Activated T-helper 17 cell treated with anti-CD3 and anti-CD28 coated beads, Interleukin-2, amount 50 U/mL, for 72 hours (primary cell): Measurements from ENCODE around the gene ALMS1. TPM values are rescaled to one million over a fixed set of nuclear protein-coding genes. Genes with fewer than 3 reads are reported as not detected.
A peak's percentile ranks its signal among the peaks of the same experiment; 100 is the strongest.
"Not testable (repeated sequence)": the region's sequence is repeated elsewhere in the genome, so short reads cannot be mapped to it uniquely, and the experiment has no call there.

ENCODE experiments used
- ATAC-seq: fragments of 150-1000 bp; cut with Tn5 transposase; replicated peaks from 2 replicates; pipeline ENCODE4 v1.10.0; 2021; ENCODE audit warnings: mild to moderate bottlenecking, moderate library complexity
- H3K27ac Mint-ChIP-seq: one replicate; pipeline ENCODE4 v1.8.0; 2022; ENCODE audit warnings: mixed read lengths
- H3K27me3 Mint-ChIP-seq: one replicate; pipeline ENCODE4 v1.8.0; 2022; ENCODE audit warnings: mixed read lengths
- H3K36me3 Mint-ChIP-seq: one replicate; pipeline ENCODE4 v1.8.0; 2022; ENCODE audit warnings: low read depth, mild to moderate bottlenecking, mixed read lengths
- H3K4me1 Mint-ChIP-seq: one replicate; pipeline ENCODE4 v1.8.0; 2022; ENCODE audit warnings: mixed read lengths
- H3K4me3 Mint-ChIP-seq: one replicate; pipeline ENCODE4 v1.8.0; 2022; ENCODE audit warnings: mild to moderate bottlenecking, mixed read lengths
- H3K9me3 Mint-ChIP-seq: one replicate; pipeline ENCODE4 v1.8.0; 2022; ENCODE audit warnings: mixed read lengths
- total RNA-seq, 2 donors: library from RNA; stranded (reverse); gene quantifications; one replicate each; pipeline ENCODE4 v1.2.3, GENCODE V29; 2022

The ALMS1 gene, protein sequence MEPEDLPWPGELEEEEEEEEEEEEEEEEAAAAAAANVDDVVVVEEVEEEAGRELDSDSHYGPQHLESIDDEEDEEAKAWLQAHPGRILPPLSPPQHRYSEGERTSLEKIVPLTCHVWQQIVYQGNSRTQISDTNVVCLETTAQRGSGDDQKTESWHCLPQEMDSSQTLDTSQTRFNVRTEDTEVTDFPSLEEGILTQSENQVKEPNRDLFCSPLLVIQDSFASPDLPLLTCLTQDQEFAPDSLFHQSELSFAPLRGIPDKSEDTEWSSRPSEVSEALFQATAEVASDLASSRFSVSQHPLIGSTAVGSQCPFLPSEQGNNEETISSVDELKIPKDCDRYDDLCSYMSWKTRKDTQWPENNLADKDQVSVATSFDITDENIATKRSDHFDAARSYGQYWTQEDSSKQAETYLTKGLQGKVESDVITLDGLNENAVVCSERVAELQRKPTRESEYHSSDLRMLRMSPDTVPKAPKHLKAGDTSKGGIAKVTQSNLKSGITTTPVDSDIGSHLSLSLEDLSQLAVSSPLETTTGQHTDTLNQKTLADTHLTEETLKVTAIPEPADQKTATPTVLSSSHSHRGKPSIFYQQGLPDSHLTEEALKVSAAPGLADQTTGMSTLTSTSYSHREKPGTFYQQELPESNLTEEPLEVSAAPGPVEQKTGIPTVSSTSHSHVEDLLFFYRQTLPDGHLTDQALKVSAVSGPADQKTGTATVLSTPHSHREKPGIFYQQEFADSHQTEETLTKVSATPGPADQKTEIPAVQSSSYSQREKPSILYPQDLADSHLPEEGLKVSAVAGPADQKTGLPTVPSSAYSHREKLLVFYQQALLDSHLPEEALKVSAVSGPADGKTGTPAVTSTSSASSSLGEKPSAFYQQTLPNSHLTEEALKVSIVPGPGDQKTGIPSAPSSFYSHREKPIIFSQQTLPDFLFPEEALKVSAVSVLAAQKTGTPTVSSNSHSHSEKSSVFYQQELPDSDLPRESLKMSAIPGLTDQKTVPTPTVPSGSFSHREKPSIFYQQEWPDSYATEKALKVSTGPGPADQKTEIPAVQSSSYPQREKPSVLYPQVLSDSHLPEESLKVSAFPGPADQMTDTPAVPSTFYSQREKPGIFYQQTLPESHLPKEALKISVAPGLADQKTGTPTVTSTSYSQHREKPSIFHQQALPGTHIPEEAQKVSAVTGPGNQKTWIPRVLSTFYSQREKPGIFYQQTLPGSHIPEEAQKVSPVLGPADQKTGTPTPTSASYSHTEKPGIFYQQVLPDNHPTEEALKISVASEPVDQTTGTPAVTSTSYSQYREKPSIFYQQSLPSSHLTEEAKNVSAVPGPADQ (N-terminal part only)
- total RNA-seq = 10 to 100 TPM; 16.3 to 20.2 TPM

GRCh38 chr2:73385504-73386341 is at the start of gene ALMS1:
TSS of gene ALMS1 (plus strand) at chr2:73385836. CDS start at chr2:73385869, 33 bp downstream.
- peak; percentile 94 for ATAC-seq
- H3K27ac Mint-ChIP-seq = peak within 1 kb of the TSS; percentile 81
- no peaks in the 10 kb centered on the region for H3K27me3 Mint-ChIP-seq
- H3K4me3 Mint-ChIP-seq = peak within 1 kb of the TSS; percentile 88
- peaks cover 25% of the 10 kb centered on the region for H3K4me1 Mint-ChIP-seq
- H3K36me3 Mint-ChIP-seq = no peaks in the 10 kb centered on the region
- H3K9me3 Mint-ChIP-seq = no peaks in the 10 kb centered on the region

- ATAC-seq = no peak
- Mint-ChIP-seq H3K4me3 (no peak overlapping the region), H3K9me3 (no peaks in the 10 kb centered on the region), H3K36me3 (no peaks in the 10 kb centered on the region), H3K27me3 (peaks cover 11% of the 10 kb centered on the region), H3K4me1 (no peaks in the 10 kb centered on the region), H3K27ac (no peak overlapping the region)
Observed at GRCh38 chr2:73337828-73338227, 47.8 kb upstream of the ALMS1 start.

DNA sequence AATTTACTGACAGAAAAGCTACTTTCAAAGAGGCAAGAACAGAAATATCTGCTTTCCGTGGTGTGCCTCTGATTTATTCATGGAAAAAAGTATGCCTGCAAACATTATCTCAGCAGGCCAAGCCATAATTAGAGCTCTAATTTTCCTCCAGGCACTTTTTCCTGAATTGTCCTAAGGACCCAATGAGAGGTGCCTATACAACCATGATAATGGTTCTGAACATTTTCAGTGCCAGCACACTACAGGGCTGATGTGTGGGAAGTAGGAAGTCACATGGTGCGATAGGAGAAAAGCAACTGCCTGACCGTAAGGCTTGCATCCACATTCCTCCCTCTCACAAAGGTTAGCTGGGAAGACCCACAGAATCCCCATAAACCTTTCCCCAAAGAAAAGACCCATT is 46.4 kb upstream of the ALMS1 start:
- no peaks in the 10 kb centered on the region for H3K4me1 Mint-ChIP-seq
- ATAC-seq = no peak
- H3K36me3 Mint-ChIP-seq = no peaks in the 10 kb centered on the region
- no peak overlapping the region for H3K4me3 Mint-ChIP-seq
- peaks cover 8% of the 10 kb centered on the region for H3K27me3 Mint-ChIP-seq
- no peak overlapping the region for H3K27ac Mint-ChIP-seq
- no peaks in the 10 kb centered on the region for H3K9me3 Mint-ChIP-seq

GRCh38 chr2:73341039-73341438 is 44.6 kb upstream of the ALMS1 start:
- peaks cover 8% of the 10 kb centered on the region for H3K27me3 Mint-ChIP-seq
- H3K36me3 Mint-ChIP-seq = no peaks in the 10 kb centered on the region
- ATAC-seq = no peak
- no peaks in the 10 kb centered on the region for H3K4me1 Mint-ChIP-seq
- H3K9me3 Mint-ChIP-seq = no peaks in the 10 kb centered on the region
- H3K4me3 Mint-ChIP-seq = no peak overlapping the region
- no peak overlapping the region for H3K27ac Mint-ChIP-seq

DNA sequence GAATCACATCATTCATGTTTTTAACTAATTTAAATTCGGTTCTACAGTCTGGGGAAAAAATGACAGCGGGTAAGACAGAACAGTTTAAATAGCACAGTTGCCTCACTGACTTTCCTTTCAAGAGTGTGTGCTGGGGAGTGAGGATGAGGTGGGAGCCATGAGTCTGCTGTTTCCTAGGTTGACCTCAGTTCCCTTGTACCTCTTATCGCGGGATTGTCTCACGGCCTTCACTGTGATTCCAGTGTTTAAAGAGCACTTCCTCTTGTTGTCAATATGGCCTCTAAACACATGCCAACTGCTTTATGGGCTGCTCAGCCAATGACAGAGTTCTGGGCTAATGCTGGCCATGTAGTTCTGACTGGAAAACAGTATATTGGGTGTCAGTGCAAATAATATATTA is 41.6 kb upstream of the ALMS1 start:
- Mint-ChIP-seq H3K36me3 (no peaks in the 10 kb centered on the region), H3K4me3 (no peak overlapping the region), H3K27me3 (peaks cover 4% of the 10 kb centered on the region), H3K27ac (no peak overlapping the region), H3K4me1 (no peaks in the 10 kb centered on the region), H3K9me3 (no peaks in the 10 kb centered on the region)
- ATAC-seq = no peak

DNA sequence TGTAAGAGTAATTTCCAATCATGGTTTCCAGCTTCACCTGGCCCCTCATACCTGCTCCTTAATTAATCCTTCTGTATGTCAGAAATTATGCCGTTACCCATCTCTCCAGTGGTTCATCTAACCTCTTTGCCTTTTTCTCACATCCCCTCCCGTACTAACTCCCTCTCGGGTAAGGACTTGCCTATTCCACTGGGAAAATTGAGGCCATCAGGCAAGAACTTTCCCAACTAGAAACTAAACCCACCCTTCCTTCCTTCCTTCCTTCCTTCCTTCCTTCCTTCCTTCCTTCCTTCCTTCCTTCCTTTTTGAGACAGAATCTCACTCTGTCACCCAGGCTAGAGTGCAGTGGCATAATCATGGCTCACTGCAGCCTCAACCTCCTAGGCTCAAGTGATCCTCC is 40.9 kb upstream of the ALMS1 start:
- H3K4me1 Mint-ChIP-seq, H3K27me3 Mint-ChIP-seq, H3K36me3 Mint-ChIP-seq, H3K27ac Mint-ChIP-seq, ATAC-seq, H3K9me3 Mint-ChIP-seq, H3K4me3 Mint-ChIP-seq: not testable (repeated sequence)

DNA sequence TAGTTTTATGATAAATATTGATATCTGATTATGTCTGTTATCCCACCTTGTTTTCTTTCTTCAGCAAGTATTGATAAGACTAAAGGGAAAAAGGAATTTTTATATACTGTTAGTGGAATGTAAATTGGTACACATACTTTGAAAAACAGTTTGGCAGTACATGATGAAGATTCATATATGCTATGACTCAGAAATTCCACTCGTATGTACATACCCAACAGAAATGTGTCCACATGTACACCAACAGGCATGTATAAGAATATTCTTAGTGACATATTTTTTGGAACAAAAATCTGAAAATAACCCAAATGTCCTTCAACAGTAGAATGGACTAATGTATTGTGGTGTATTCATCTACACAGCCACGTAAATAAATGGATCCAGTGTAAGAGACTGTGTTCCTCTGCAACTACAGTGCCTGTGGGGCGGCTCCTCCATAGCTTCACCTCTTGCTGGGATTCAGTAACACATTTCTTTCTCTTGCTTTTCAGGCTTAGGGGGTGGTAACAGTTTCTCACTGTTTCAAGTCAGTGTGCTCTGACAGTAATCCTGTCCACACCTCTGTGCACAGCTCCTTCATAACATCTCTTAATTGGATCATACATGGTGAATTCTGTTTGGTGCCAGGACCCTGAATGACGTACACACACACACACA is 35.5 kb upstream of the ALMS1 start:
- ATAC-seq = no peak
- H3K36me3 Mint-ChIP-seq = no peaks in the 10 kb centered on the region
- H3K4me1 Mint-ChIP-seq = no peaks in the 10 kb centered on the region
- H3K9me3 Mint-ChIP-seq = no peaks in the 10 kb centered on the region
- no peak overlapping the region for H3K27ac Mint-ChIP-seq
- H3K4me3 Mint-ChIP-seq = no peak overlapping the region
- peaks cover 18% of the 10 kb centered on the region for H3K27me3 Mint-ChIP-seq

DNA sequence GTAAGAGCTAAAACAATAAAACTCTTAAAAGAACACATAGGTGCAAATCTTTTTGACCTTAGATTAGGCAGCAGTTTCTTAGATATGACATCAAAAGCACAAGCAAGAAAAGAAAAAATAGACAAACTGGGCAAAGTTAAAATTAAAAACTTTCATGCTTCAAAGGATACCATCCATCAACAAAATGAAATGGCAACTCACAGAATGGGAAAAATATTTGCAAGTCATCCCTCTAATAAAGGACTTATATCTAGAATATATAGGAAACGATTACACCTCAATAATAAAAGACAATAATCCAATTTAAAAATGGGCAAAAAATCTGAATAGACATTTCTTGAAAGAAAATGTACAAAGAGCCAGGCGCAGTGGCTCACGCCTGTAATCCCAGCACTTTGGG is 29.5 kb upstream of the ALMS1 start:
- H3K27ac Mint-ChIP-seq = no peak overlapping the region
- no peak for ATAC-seq
- no peaks in the 10 kb centered on the region for H3K4me1 Mint-ChIP-seq
- no peaks in the 10 kb centered on the region for H3K9me3 Mint-ChIP-seq
- no peaks in the 10 kb centered on the region for H3K36me3 Mint-ChIP-seq
- H3K4me3 Mint-ChIP-seq = no peak overlapping the region
- peaks cover 18% of the 10 kb centered on the region for H3K27me3 Mint-ChIP-seq

DNA sequence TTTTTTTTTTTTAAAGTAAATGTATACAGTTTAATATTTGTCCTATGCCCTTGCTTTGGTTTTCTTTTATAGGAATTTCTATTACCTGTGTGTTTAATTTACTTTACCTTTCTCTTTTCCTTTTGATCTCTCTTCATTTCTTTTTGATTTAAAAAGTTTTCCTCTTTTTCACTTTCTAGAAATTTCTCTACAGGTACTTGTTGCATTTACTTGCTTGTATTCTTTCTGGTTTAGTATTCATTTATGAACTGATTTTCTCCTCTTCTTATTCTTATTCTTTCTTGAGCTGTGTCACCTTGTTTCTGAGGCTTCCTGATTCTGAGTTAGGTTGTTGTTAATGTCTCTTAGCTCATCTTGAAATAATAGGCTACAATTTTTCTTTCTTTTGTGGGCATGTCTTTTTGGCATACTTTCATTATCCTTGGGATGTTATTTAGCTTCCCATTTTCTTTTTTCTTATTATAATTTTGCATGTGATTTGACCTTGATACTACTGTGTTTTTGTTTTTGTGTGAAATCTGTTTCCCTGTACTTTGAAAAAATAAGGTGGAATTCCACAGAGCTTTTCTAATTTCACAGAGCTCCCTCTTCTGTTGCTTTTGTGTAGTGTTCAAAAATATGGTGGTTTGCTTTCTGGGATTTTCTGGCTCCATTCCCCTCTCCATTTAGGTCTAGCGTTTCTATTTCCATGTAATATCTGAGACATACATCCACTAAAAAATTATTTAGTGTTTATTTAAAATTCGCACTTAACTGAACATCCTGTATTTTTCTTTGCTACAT is 25.5 kb upstream of the ALMS1 start:
- Mint-ChIP-seq H3K4me1 (no peaks in the 10 kb centered on the region), H3K36me3 (no peaks in the 10 kb centered on the region), H3K27ac (no peak overlapping the region), H3K27me3 (peaks cover 18% of the 10 kb centered on the region), H3K4me3 (no peak overlapping the region), H3K9me3 (no peaks in the 10 kb centered on the region)
- ATAC-seq = no peak

DNA sequence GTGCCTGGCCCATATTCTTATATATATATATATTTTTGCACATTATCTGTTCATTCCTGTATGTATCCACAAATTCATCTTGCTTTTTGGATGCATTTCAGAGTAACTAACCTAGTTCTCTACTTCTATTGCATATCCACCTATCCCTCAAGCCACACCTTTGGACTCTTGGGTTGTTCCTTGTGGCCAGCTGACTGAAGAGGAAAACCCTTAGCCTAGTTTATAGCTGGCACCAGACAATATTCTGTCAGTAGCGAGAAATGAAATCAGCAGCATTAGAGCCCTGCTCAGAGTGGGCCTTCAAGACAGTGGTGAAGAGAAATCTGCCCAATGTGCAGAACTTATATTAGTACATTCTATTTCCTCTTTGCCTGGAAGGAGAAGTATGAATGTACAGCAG is 19.6 kb upstream of the ALMS1 start:
- no peak for ATAC-seq
- Mint-ChIP-seq H3K4me3 (no peak overlapping the region), H3K27me3 (peaks cover 13% of the 10 kb centered on the region), H3K4me1 (no peaks in the 10 kb centered on the region), H3K36me3 (no peaks in the 10 kb centered on the region), H3K9me3 (no peaks in the 10 kb centered on the region), H3K27ac (no peak overlapping the region)

DNA sequence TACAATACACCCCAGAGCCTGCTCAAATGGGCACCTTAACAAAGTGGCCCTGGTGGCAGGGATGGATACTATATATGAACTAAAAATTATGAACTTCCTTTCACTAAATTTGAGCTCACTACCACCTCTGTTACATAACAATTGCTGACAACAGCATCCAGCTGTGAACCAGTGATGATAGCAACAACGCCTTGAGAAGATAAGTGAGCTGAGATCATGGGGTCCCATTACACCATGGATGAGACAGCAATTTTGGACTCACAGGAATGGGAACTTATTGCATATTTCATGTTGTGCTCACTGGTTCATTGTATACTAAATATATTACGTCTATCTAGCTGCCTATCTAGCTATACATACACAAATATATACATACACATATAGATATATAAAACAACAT is 16.9 kb upstream of the ALMS1 start:
- ATAC-seq = no peak
- Mint-ChIP-seq H3K27ac (no peak overlapping the region), H3K9me3 (no peaks in the 10 kb centered on the region), H3K4me1 (no peaks in the 10 kb centered on the region), H3K4me3 (no peak overlapping the region), H3K27me3 (peaks cover 13% of the 10 kb centered on the region), H3K36me3 (no peaks in the 10 kb centered on the region)

DNA sequence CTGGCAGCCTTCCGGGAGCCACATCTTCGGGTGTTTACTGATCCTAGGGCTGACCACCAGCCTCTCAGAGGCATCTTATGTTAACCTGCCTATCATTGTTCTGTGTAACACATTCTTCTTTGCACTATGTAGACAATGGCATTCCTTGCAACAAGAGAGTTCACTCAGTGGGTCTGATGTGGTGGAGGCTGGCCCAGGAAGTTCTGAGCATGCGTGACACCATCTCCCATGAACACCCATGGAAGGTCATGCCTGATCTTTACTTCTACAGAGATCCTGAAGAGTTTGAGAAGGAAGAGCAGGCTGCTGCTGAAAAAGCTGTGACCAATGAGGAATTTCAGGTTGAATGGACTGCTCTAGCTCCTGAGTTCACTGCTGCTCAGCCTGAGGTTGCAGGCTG is 15.3 kb upstream of the ALMS1 start:
- Mint-ChIP-seq H3K27me3 (peaks cover 20% of the 10 kb centered on the region), H3K4me1 (no peaks in the 10 kb centered on the region), H3K27ac (no peak overlapping the region), H3K9me3 (no peaks in the 10 kb centered on the region), H3K4me3 (no peak overlapping the region), H3K36me3 (no peaks in the 10 kb centered on the region)
- ATAC-seq = no peak

- Mint-ChIP-seq H3K4me3 (no peak overlapping the region), H3K27ac (no peak overlapping the region), H3K36me3 (no peaks in the 10 kb centered on the region), H3K27me3 (peaks cover 30% of the 10 kb centered on the region), H3K4me1 (no peaks in the 10 kb centered on the region), H3K9me3 (peaks cover 5% of the 10 kb centered on the region)
- no peak for ATAC-seq
Observed at GRCh38 chr2:73373344-73373743, 12.3 kb upstream of the ALMS1 start.
